ENCODE data around the gene TMEM163. TPM values are rescaled to one million over a fixed set of nuclear protein-coding genes. Genes with fewer than 3 reads are reported as not detected.

The TMEM163 gene
- total RNA-seq, 1 experiment from 2014 or later = 4.1 TPM

GRCh38 chr2:134438371-134438770 lies 280.4 kb downstream of the TMEM163 start:
- H3K9me3 ChIP-seq = no peaks in the 10 kb centered on the region
- Mint-ChIP-seq H3K36me3 (ENCODE audit: insufficient read depth, unreplicated experiment) (peaks cover 25% of the 10 kb centered on the region), H3K9me3 (ENCODE audit: unreplicated experiment) (no peaks in the 10 kb centered on the region), H3K27me3 (ENCODE audit: insufficient read depth, unreplicated experiment) (no peaks in the 10 kb centered on the region), H3K4me1 (ENCODE audit: low read depth, unreplicated experiment) (peaks cover 24% of the 10 kb centered on the region), H3K27ac (ENCODE audit: unreplicated experiment) (no peak overlapping the region), H3K4me3 (ENCODE audit: unreplicated experiment) (no peak overlapping the region)
- no peak for DNase-seq
- TF ChIP-seq CTCF (IDR thresholded peaks at IDR 0.05; ENCODE audit: insufficient read depth in 1 of 2, low read depth in 1 of 2, low read length in 1 of 2, severe bottlenecking in 1 of 2, unreplicated experiment in 1 of 2) = no peak
- POLR2A ChIA-PET = no interaction called here
- intact Hi-C loops (cut with micrococcal nuclease; ENCODE audit: unreplicated experiment) = no loop called here
- CTCF ChIA-PET = no interaction called here
- H3K27me3 ChIP-seq (replicated peaks; ENCODE audit: control insufficient read depth, insufficient read depth, low read length) = no peaks in the 10 kb centered on the region
- peaks cover 12% of the 10 kb centered on the region for H3K4me1 ChIP-seq
- H3K4me3 ChIP-seq (ENCODE audit: low read depth, low read length) = no peak overlapping the region
- H3K36me3 ChIP-seq (ENCODE audit: control insufficient read depth, insufficient read depth, low read length) = peaks cover 2% of the 10 kb centered on the region; the same call in 1 of the 2 replicates
- no TSS peak for BruUV-seq (replicated peaks)

- H3K4me3 Mint-ChIP-seq (ENCODE audit: unreplicated experiment) = no peak overlapping the region
- intact Hi-C loops (cut with micrococcal nuclease; ENCODE audit: unreplicated experiment) = no loop called here
- DNase-seq = no peak
- H3K4me1 ChIP-seq = peaks cover 28% of the 10 kb centered on the region
- no peak overlapping the region for H3K4me3 ChIP-seq (ENCODE audit: low read depth, low read length)
- peaks cover 37% of the 10 kb centered on the region for H3K4me1 Mint-ChIP-seq (ENCODE audit: low read depth, unreplicated experiment)
- peaks cover 21% of the 10 kb centered on the region for H3K36me3 Mint-ChIP-seq (ENCODE audit: insufficient read depth, unreplicated experiment)
- no peaks in the 10 kb centered on the region for H3K27me3 Mint-ChIP-seq (ENCODE audit: insufficient read depth, unreplicated experiment)
- H3K27ac Mint-ChIP-seq (ENCODE audit: unreplicated experiment) = no peak overlapping the region
- H3K9me3 ChIP-seq = no peaks in the 10 kb centered on the region
- peaks cover 2% of the 10 kb centered on the region; the same call in 1 of the 2 replicates for H3K36me3 ChIP-seq (ENCODE audit: control insufficient read depth, insufficient read depth, low read length)
- no peak for TF ChIP-seq CTCF (IDR thresholded peaks at IDR 0.05; ENCODE audit: insufficient read depth in 1 of 2, low read depth in 1 of 2, low read length in 1 of 2, severe bottlenecking in 1 of 2, unreplicated experiment in 1 of 2)
- ChIA-PET CTCF (interaction anchor here (1.0 to 1.4 kb wide), 3 partner anchors 14 to 27 kb away, joined by 3 to 8 read pairs (median 7); no protein-coding TSS in a partner anchor), POLR2A (interaction anchor here (0.6 kb wide), 1 partner anchor 161 kb away, joined by 8 read pairs; no protein-coding TSS in a partner anchor)
- no peaks in the 10 kb centered on the region for H3K9me3 Mint-ChIP-seq (ENCODE audit: unreplicated experiment)
- no TSS peak for BruUV-seq (replicated peaks)
- no peaks in the 10 kb centered on the region for H3K27me3 ChIP-seq (replicated peaks; ENCODE audit: control insufficient read depth, insufficient read depth, low read length)
These were observed 282.1 kb downstream of the TMEM163 start for GRCh38 chr2:134436706-134437105.

- ChIA-PET CTCF (interaction anchor here (1.1 to 1.4 kb wide), 2 partner anchors 15 to 24 kb away, joined by 7 to 8 read pairs; no protein-coding TSS in a partner anchor), POLR2A (no interaction called here)
- no peaks in the 10 kb centered on the region for H3K9me3 ChIP-seq
- no peaks in the 10 kb centered on the region for H3K27me3 Mint-ChIP-seq (ENCODE audit: insufficient read depth, unreplicated experiment)
- H3K4me3 Mint-ChIP-seq (ENCODE audit: unreplicated experiment) = no peak overlapping the region
- H3K9me3 Mint-ChIP-seq (ENCODE audit: unreplicated experiment) = no peaks in the 10 kb centered on the region
- H3K36me3 ChIP-seq (ENCODE audit: control insufficient read depth, insufficient read depth, low read length) = peaks cover 2% of the 10 kb centered on the region; the same call in 1 of the 2 replicates
- H3K27me3 ChIP-seq (replicated peaks; ENCODE audit: control insufficient read depth, insufficient read depth, low read length) = no peaks in the 10 kb centered on the region
- intact Hi-C loops (cut with micrococcal nuclease; ENCODE audit: unreplicated experiment) = no loop called here
- no peak overlapping the region for H3K27ac Mint-ChIP-seq (ENCODE audit: unreplicated experiment)
- no peak for TF ChIP-seq CTCF (IDR thresholded peaks at IDR 0.05; ENCODE audit: insufficient read depth in 1 of 2, low read depth in 1 of 2, low read length in 1 of 2, severe bottlenecking in 1 of 2, unreplicated experiment in 1 of 2)
- DNase-seq = no peak
- H3K4me3 ChIP-seq (ENCODE audit: low read depth, low read length) = no peak overlapping the region
- H3K4me1 ChIP-seq = peaks cover 31% of the 10 kb centered on the region
- H3K4me1 Mint-ChIP-seq (ENCODE audit: low read depth, unreplicated experiment) = peaks cover 44% of the 10 kb centered on the region
- no TSS peak for BruUV-seq (replicated peaks)
- peaks cover 19% of the 10 kb centered on the region for H3K36me3 Mint-ChIP-seq (ENCODE audit: insufficient read depth, unreplicated experiment)
These were observed 282.9 kb downstream of the TMEM163 start for GRCh38 chr2:134435936-134436335.

All from Caco-2 (cell line).